ENCODE measurements around the gene PSME1. TPM values are rescaled to one million over a fixed set of nuclear protein-coding genes. Genes with fewer than 3 reads are reported as not detected.
"Not testable (repeated sequence)": the region's sequence is repeated elsewhere in the genome, so short reads cannot be mapped to it uniquely, and the experiment has no call there.

Gene PSME1
- total RNA-seq, 1 donor from 2014 or later, result 140 TPM

GRCh38 chr14:24100982-24101494 lies 35.0 kb upstream of the PSME1 start:
- intact Hi-C loops (cut with DNase I), result no loop called here
- no peak for ATAC-seq
- DNase-seq (ENCODE audit: missing footprints), result no peak

GRCh38 chr14:24102357-24103048 lies 33.5 kb upstream of the PSME1 start:
- intact Hi-C loops (cut with DNase I), result no loop called here
- ATAC-seq (no peak), DNase-seq (ENCODE audit: missing footprints) (no peak)

GRCh38 chr14:24103451-24103850 lies 32.5 kb upstream of the PSME1 start:
- ATAC-seq, result no peak
- no peak for DNase-seq (ENCODE audit: missing footprints)

DNA sequence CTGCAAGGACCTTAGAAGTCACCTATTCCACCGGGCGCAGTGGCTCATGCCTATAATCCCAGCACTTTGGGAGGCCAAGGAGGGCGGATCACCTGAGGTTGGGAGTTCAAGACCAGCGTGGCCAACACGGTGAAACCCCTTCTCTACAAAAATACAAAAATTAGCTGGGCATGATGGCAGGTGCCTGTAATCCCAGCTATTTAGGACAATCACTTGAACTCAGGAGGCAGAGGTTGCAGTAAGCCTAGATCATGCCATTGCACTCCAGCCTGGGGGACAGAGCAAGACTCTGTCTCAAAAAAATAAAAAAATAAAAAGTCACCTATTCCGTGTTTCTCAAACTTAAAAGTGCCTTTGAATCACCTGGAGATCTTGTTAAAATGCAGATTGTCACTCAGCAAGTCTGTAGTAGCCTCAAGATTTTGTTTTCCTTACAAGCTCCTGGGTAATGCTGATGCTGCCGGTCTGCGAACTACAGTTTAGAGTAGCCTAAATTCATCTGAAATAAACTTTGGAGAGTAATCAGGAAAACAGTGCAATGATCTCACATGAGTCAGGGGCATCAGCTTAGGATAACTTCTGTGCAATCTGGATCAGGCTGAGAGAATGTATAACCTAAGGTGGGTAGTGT lies 30.3 kb upstream of the PSME1 start:
- ATAC-seq; DNase-seq (ENCODE audit: missing footprints): not testable (repeated sequence)
- intact Hi-C loops (cut with DNase I), result loop anchor here (5.0 kb wide), 1 partner anchor 48 kb away; no protein-coding TSS in a partner anchor

More at GRCh38 chr14:24103451-24103850, 32.5 kb upstream of the PSME1 start:
- intact Hi-C loops (cut with DNase I), result no loop called here

GRCh38 chr14:24106672-24107271 lies 29.2 kb upstream of the PSME1 start:
- no peak for DNase-seq (ENCODE audit: missing footprints)
- intact Hi-C loops (cut with DNase I), result loop anchor here (5.0 kb wide), 1 partner anchor 49 kb away; no protein-coding TSS in a partner anchor
- ATAC-seq, result no peak

- no peak for DNase-seq (ENCODE audit: missing footprints)
- intact Hi-C loops (cut with DNase I), result loop anchor here (2.0 to 5.0 kb wide), 2 partner anchors 16 to 51 kb away; no protein-coding TSS in a partner anchor
- no peak for ATAC-seq
Observed at GRCh38 chr14:24108336-24108874, 27.6 kb upstream of the PSME1 start.

- no peak for ATAC-seq
- DNase-seq (ENCODE audit: missing footprints), result no peak
- intact Hi-C loops (cut with DNase I), result no loop called here
Observed at GRCh38 chr14:24110060-24110459, 25.9 kb upstream of the PSME1 start.

- intact Hi-C loops (cut with DNase I), result no loop called here
- DNase-seq (ENCODE audit: missing footprints) (no peak), ATAC-seq (no peak)
Observed at GRCh38 chr14:24110523-24110922, 25.5 kb upstream of the PSME1 start.

GRCh38 chr14:24113379-24113800 lies 22.6 kb upstream of the PSME1 start:
- no peak for ATAC-seq
- DNase-seq (ENCODE audit: missing footprints), result no peak
- intact Hi-C loops (cut with DNase I), result no loop called here

- intact Hi-C loops (cut with DNase I), result loop anchor here (1.0 kb wide), 3 partner anchors 17 to 47 kb away; partner anchors contain the start of genes IRF9 and RNF31
- peak; percentile 89 for DNase-seq (ENCODE audit: missing footprints)
- ATAC-seq, result peak; percentile 53
Observed at GRCh38 chr14:24113801-24114531, 22.0 kb upstream of the PSME1 start.

DNA sequence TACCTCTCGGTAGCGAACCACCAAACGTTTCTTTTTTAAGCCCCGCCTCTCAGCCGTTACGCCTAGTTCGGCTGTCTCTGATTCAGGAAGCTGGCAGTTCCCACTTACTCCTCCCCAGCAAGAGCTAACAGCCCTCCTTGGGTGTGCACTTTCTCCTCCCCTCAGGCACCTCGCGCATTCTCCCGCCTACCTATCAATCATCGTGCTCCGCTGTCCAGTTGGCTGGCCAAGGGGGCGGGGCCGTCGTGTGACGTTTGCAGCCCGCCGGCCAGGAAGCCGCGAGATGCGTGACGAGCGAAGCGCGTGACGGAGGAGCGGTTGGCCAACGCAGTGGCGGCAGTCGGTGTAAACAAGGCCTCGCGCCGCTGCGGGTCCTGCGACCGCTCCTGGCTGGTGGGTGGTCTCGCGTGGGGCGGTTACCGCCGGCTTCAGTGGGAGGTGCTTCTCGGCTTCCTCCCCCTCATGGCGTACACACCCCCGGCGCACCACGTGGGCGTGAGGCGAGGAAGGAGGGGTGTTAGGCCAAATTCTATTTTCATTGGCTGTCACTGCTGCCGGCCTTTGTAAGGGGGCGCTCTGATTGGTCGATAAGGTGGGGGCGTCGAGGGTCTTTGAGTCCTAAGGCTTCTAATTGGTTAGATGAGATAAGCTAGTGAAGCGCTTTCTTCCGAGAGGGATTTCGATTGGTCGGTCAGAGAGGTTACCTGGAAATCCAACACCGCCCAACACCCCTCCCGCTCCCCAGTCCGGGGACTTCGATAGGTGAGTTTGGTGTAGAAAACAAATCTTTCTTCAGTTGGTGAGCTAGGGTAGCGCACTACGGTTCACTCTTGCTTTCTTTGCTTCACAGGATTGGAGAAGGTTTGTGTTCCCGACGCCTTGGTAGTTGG lies 21.2 kb upstream of the PSME1 start, which contains the start of the genes DCAF11 and NRL:
Gene DCAF11 (plus strand): TSS at position 246 of the 890 bp plus-strand sequence. CDS start 818 bp downstream, outside the sequence.
Gene NRL (minus strand): TSS at position 418 of the 890 bp plus-strand sequence. CDS start 32,101 bp downstream, outside the sequence.
- peak; percentile 96 for ATAC-seq
- intact Hi-C loops (cut with DNase I), result loop anchor here (1.0 to 5.0 kb wide), 4 partner anchors 17 to 1187 kb away; partner anchors contain the start of genes IRF9, PRMT5 and RNF31
- peak; percentile 99 for DNase-seq (ENCODE audit: missing footprints)

DNA sequence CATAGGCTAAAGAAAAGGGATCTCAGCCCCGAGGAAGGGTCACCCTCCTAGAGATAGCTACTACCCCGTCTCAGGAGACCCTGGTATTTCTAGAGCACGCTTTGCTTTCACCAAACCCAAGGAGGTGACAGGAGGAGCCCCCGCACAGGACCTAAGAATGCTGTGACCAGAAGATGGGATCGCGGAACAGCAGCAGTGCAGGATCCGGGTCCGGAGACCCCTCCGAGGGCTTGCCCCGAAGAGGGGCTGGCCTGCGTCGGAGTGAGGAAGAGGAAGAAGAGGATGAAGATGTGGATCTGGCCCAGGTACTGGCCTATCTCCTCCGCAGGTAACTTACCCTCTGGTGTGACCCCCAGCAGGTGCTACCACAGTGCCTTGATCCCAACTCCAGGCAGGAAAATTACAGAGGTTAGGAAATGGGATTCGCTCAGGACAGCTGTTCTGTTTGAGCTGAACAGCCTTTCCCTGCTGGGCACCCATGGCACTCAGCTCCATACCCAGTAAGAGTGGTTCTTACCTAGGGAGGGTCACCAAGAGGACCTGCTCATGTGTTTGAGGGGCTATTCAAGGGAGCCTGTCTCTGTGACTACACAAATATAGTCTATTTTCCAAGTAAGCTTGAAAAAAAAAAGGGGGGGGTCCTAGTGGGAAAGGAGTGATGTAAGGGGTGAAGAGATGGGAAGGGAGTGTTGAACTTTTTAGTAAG lies 20.4 kb upstream of the PSME1 start:
- intact Hi-C loops (cut with DNase I), result loop anchor here (5.0 kb wide), 1 partner anchor 1188 kb away; the partner anchor contains the start of gene PRMT5
- DNase-seq (ENCODE audit: missing footprints) (no peak), ATAC-seq (no peak)

- intact Hi-C loops (cut with DNase I), result loop anchor here (5.0 kb wide), 1 partner anchor 1189 kb away; the partner anchor contains the start of gene PRMT5
- DNase-seq (ENCODE audit: missing footprints) (no peak), ATAC-seq (no peak)
Observed at GRCh38 chr14:24116128-24116814, 19.7 kb upstream of the PSME1 start.

- no peak for DNase-seq (ENCODE audit: missing footprints)
- intact Hi-C loops (cut with DNase I), result loop anchor here (5.0 kb wide), 1 partner anchor 1190 kb away; the partner anchor contains the start of gene PRMT5
- ATAC-seq, result no peak
Observed at GRCh38 chr14:24117179-24117578, 18.8 kb upstream of the PSME1 start.

DNA sequence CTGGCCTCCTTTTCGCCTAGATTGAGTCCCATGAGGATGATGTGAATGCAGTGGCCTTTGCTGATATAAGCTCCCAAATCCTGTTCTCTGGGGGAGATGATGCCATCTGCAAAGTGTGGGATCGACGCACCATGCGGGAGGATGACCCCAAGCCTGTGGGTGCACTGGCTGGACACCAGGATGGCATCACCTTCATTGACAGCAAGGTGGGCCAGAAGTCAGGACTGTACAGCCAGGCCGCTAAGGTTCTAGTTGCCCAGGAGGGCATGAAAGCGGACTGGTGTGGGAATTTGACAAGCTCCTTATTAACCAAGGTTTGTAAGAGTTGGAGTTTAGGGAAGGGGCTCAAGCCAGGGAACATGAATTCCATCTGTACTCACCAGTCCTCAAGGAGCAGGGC lies 16.3 kb upstream of the PSME1 start:
- intact Hi-C loops (cut with DNase I), result loop anchor here (5.0 kb wide), 1 partner anchor 1192 kb away; the partner anchor contains the start of gene PRMT5
- DNase-seq (ENCODE audit: missing footprints) (no peak), ATAC-seq (no peak)

- no peak for DNase-seq (ENCODE audit: missing footprints)
- ATAC-seq, result no peak
- intact Hi-C loops (cut with DNase I), result no loop called here
Observed at GRCh38 chr14:24121210-24121609, 14.8 kb upstream of the PSME1 start.
